ENCODE measurements around the gene DNAAF5.
"Not testable (repeated sequence)": the region's sequence is repeated elsewhere in the genome, so short reads cannot be mapped to it uniquely, and the experiment has no call there.

DNAAF5 gene

DNA sequence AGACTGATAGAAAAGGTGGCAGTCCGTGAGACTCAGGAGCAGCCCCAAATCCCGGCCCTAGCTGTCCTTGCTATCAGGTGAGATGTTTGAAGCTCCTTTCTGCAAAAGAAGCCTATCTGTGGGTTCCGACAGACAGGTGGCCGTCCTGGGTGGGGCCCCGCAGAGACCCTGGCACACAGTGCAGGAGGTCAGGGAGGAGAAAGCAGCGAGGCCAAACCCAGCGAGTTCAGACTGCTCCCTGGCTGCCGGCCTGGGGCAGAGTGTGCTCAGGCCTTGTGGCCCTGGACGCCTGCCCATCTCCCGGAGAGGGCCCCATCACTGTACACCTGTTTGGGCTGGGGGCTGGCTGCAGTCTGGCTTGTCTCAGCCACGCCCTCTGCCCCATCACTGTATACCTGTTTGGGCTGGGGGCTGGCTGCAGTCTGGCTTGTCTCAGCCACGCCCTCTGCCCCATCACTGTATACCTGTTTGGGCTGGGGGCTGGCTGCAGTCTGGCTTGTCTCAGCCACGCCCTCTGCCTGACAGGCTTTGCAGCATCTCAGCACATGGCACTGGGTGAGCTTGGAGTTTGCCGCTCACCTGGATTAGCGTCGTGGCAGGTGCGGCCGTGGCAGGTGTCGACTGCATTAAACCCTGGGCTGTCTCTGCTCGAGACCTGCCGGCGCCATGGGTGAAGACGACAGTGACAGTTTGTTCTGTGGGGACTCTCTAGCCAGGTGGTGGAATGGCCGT is 12.4 kb downstream of the DNAAF5 start:
- TF ChIP-seq, protein P1, sequence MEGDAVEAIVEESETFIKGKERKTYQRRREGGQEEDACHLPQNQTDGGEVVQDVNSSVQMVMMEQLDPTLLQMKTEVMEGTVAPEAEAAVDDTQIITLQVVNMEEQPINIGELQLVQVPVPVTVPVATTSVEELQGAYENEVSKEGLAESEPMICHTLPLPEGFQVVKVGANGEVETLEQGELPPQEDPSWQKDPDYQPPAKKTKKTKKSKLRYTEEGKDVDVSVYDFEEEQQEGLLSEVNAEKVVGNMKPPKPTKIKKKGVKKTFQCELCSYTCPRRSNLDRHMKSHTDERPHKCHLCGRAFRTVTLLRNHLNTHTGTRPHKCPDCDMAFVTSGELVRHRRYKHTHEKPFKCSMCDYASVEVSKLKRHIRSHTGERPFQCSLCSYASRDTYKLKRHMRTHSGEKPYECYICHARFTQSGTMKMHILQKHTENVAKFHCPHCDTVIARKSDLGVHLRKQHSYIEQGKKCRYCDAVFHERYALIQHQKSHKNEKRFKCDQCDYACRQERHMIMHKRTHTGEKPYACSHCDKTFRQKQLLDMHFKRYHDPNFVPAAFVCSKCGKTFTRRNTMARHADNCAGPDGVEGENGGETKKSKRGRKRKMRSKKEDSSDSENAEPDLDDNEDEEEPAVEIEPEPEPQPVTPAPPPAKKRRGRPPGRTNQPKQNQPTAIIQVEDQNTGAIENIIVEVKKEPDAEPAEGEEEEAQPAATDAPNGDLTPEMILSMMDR (IDR thresholded peaks at IDR 0.05; ENCODE audit: extremely low read depth, missing control alignments), result no peak
- no peak for DNase-seq (ENCODE audit: low spot score)

DNA sequence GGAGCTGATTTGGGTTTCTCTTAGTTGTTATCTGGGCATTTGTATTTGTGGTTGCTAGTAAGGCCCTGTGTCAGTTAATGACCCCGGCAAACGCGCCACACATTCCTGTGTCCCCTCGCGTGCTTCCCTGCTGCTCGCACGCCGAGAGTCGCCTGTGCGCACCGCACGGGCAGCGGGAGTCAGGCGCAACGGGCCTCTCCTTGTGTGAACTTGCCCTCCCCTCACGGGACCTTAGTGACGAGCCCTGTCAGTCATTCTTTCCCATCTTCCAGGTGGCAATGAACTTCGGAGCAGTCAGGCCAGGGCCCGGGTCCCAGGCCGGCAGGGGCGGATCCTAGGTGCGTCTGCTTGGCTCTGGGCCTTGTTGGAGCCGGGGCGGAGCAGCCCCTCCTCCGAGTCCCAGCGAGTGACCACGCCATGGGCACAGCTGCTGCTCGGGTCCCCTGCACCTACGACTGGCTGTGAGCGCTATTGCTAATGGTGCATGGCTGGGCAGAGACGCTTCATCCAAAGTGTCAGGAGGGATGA is 13.0 kb downstream of the DNAAF5 start:
- TF ChIP-seq, protein P1 (IDR thresholded peaks at IDR 0.05; ENCODE audit: extremely low read depth, missing control alignments), result no peak

DNA sequence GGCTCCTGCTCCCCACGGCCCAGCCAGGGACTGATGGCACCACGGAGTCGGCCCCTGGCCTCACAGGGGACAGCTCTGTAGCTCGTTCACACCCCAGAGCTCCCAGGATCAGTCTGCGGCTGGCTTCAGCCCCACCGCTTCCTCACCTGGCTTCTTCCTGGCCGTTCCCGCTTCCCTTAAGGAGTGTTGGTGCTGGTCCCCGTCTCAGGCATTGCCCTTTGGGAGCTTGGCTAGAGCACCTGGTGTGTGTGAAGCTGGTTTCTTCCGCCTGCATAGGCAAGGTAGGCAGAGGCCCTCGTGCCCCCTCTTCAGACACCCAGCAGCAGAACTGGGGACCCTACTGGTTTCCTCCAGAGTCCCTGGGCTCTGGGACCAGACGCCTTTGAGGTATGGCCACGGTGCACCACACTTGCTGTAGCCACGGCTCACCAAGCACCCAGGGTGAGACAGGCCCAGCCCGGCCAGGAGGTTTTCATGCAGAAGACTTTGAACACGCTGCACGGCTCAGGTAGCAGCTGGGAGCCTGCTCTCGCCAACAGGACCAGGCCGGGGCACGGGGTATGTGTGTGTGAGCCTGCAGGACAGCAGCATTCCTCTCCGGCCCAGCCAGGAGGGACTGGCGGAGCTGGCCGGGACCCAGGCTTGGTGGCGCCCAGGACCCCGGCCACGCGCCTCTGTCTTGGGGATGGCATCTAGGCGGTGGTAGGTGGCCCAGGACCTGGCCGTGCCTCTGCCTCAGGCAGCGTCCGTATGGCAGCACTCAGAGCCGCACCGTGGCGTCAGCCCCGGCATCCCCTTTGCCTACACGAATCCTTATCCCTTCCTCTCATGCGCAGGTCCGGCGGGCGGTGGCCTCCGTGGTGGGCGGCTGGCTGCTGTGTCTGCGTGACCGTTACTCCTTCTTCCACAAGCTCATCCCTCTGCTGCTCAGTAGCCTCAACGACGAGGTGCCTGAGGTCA is 13.8 kb downstream of the DNAAF5 start:
- no peak for DNase-seq (ENCODE audit: low spot score)
- TF ChIP-seq, protein P1 (IDR thresholded peaks at IDR 0.05; ENCODE audit: extremely low read depth, missing control alignments), result no peak

More for the DNA sequence above, 13.0 kb downstream of the DNAAF5 start:
- no peak for DNase-seq (ENCODE audit: low spot score)

GRCh38 chr7:741191-741671 is 14.7 kb downstream of the DNAAF5 start:
- TF ChIP-seq, protein P1 (IDR thresholded peaks at IDR 0.05; ENCODE audit: extremely low read depth, missing control alignments), result no peak
- no peak for DNase-seq (ENCODE audit: low spot score)

- no peak for DNase-seq (ENCODE audit: low spot score)
- TF ChIP-seq, protein P1 (IDR thresholded peaks at IDR 0.05; ENCODE audit: extremely low read depth, missing control alignments), result no peak
These were observed 15.4 kb downstream of the DNAAF5 start for GRCh38 chr7:741850-742249.

DNA sequence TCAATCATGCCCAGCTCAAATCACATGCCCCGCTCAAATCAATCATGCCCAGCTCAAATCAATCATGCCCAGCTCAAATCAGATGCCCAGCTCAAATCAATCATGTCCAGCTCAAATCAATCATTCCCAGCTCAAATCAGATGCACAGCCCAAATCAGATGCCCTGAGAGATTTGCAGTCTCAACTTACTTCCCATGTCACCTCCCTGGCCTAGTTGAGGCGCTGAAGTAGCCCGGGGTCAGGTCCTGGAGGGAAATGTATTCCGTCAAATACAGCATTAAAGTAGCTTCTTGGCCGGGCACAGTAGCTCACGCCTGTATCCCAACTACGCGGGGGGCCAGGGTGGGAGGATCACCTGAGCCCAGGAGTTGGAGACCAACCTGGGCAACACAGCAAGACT is 16.3 kb downstream of the DNAAF5 start:
- DNase-seq (ENCODE audit: low spot score), result no peak
- TF ChIP-seq, protein P1 (IDR thresholded peaks at IDR 0.05; ENCODE audit: extremely low read depth, missing control alignments), result no peak

GRCh38 chr7:743341-744127 is 17.0 kb downstream of the DNAAF5 start:
- not testable (repeated sequence) for DNase-seq (ENCODE audit: low spot score)

DNA sequence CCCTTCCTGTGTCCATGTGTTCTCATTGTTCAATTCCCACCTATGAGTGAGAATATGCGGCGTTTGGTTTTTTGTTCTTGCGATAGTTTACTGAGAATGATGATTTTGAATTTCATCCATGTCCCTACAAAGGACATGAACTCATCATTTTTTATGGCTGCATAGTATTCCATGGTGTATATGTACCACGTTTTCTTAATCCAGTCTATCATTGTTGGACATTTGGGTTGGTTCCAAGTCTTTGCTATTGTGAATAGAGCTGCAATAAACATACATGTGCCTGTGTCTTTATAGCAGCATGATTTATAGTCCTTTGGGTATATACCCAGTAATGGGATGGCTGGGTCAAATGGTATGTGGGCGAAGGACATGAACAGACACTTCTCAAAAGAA is 17.6 kb downstream of the DNAAF5 start:
- DNase-seq (ENCODE audit: low spot score), result not testable (repeated sequence)
